Measurements from ENCODE around the gene DUSP9. TPM values are rescaled to one million over a fixed set of nuclear protein-coding genes. Genes with fewer than 3 reads are reported as not detected.

Gene DUSP9
- total RNA-seq, 1 experiment from 2014 or later, result 10.7 TPM

DNA sequence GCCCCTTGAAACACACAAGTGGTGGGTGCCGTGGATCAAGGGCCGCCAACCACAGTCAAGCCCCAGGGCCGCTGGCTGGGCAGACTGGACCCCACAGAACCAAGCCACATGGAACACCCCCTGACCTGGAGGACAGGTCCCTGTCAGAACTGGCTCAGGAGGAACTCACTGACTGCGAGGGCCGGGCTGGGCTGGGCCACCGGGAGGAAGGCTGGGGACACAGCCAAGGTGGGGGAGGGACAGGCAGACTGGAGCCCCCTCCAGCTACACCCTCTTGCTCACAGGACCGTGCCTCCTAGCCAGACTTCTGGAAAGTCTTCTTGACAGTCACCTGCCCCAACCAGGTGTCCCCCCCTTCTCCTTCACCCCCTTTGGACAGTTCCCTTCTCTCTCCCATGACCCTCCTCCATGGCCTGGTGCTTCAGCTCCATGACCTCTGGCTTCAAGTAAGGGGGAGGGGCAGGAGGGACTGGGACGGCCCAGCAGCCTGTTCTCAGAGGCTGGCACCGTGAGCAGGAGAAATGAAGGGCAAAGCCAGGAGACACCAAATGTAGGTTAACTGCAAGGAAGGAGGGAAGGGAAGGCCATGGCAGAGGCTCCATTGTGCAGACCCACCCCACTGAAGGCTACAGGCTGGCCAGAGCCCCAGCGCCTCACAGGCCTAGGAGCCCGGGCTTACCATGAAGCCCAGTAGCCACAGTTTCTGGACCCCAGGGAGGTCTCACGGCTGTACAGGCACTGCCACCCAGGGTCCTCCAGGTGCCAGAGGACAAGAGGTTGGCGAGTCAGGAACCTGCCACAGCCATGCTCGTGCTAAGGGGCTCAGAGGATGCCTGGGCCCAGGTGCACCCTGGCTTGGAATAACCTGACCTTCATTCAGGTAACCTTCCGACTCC is 22.6 kb upstream of the DUSP9 start:
- H3K4me1 ChIP-seq (ENCODE audit: insufficient read depth, low read length), result no peaks in the 10 kb centered on the region
- no peak overlapping the region for H3K9ac ChIP-seq (ENCODE audit: low read length)
- H3K27ac ChIP-seq (ENCODE audit: low read length), result no peak overlapping the region
- no peaks in the 10 kb centered on the region for H3K9me3 ChIP-seq (ENCODE audit: low read length)
- no peak overlapping the region for H2AFZ ChIP-seq (ENCODE audit: low read length)
- CTCF ChIA-PET, result no interaction called here
- H3K4me3 ChIP-seq (ENCODE audit: low read length), result no peak overlapping the region
- H3K79me2 ChIP-seq (ENCODE audit: low read length), result no peaks in the 10 kb centered on the region
- no peak overlapping the region for H3K4me2 ChIP-seq (ENCODE audit: low read length)
- intact Hi-C loops (cut with micrococcal nuclease), result no loop called here
- no TSS peak for BruUV-seq (replicated peaks)
- no peaks in the 10 kb centered on the region for H4K20me1 ChIP-seq (ENCODE audit: low read length)
- no peak for DNase-seq
- no peaks in the 10 kb centered on the region for H3K9me2 ChIP-seq (replicated peaks; ENCODE audit: low read length)
- peaks cover 27% of the 10 kb centered on the region; the same call in 1 of the 2 replicates for H3K27me3 ChIP-seq (ENCODE audit: low read length)
- no peaks in the 10 kb centered on the region for H3F3A ChIP-seq (ENCODE audit: low read length, unreplicated experiment)
- TF ChIP-seq EZH2phosphoT487 (IDR thresholded peaks at IDR 0.05; ENCODE audit: borderline replicate concordance, low read length) (no peak), EZH2 (IDR thresholded peaks at IDR 0.05; ENCODE audit: low read length, unreplicated experiment) (no peak)
- TF ChIP-seq, protein P1, sequence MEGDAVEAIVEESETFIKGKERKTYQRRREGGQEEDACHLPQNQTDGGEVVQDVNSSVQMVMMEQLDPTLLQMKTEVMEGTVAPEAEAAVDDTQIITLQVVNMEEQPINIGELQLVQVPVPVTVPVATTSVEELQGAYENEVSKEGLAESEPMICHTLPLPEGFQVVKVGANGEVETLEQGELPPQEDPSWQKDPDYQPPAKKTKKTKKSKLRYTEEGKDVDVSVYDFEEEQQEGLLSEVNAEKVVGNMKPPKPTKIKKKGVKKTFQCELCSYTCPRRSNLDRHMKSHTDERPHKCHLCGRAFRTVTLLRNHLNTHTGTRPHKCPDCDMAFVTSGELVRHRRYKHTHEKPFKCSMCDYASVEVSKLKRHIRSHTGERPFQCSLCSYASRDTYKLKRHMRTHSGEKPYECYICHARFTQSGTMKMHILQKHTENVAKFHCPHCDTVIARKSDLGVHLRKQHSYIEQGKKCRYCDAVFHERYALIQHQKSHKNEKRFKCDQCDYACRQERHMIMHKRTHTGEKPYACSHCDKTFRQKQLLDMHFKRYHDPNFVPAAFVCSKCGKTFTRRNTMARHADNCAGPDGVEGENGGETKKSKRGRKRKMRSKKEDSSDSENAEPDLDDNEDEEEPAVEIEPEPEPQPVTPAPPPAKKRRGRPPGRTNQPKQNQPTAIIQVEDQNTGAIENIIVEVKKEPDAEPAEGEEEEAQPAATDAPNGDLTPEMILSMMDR (conservative IDR thresholded peaks at IDR 0.05; ENCODE audit: low read depth, low read length), result no peak
- ATAC-seq, result no peak
- POLR2A ChIA-PET (ENCODE audit: unreplicated experiment), result no interaction called here
- no peaks in the 10 kb centered on the region for H3K36me3 ChIP-seq (ENCODE audit: low read depth, low read length)

DNA sequence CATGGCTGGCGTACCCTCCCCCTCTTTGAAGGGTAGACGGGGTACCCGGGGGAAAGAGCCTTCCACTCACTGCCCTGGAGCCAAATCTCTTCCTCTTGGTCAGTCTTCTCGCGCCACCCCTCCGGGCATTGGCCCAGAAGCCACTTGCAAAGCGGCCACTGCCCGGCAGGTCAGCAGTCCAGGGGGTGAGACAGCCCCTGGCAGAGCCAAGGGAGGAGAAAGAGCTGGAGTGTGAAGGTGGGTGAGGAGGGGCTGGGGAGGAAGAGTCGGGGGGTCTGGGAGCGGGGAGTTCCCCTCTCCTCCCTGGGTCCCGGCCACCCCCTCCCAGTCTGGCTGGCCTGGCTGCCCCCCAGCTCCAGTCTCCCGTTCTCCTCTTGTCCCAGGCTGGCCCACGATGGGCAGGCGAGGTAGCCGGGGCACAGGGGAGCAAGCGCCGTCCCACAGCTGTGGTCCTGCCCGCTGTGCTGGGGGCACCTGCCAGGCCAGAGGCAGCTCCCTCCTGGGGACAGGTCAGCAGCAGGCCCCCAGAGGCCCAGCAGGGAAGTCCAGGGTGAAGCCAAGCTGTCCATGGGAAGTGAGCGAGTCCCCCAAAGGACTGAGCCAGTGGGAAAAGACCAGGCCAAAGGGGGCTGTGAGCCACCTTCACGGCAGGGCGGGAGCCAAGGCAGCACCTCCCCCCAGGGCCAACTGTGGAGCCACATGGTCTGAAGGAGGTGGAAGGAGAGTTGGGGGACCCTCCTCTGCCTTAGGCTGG is 21.6 kb upstream of the DUSP9 start:
- no peaks in the 10 kb centered on the region for H3K9me3 ChIP-seq (ENCODE audit: low read length)
- H3K9me2 ChIP-seq (replicated peaks; ENCODE audit: low read length), result no peaks in the 10 kb centered on the region
- POLR2A ChIA-PET (ENCODE audit: unreplicated experiment), result no interaction called here
- DNase-seq (no peak), ATAC-seq (no peak)
- intact Hi-C loops (cut with micrococcal nuclease), result no loop called here
- H3K4me3 ChIP-seq (ENCODE audit: low read length), result no peak overlapping the region
- H3K79me2 ChIP-seq (ENCODE audit: low read length), result no peaks in the 10 kb centered on the region
- no peaks in the 10 kb centered on the region for H3K36me3 ChIP-seq (ENCODE audit: low read depth, low read length)
- TF ChIP-seq EZH2 (IDR thresholded peaks at IDR 0.05; ENCODE audit: low read length, unreplicated experiment) (no peak), EZH2phosphoT487 (IDR thresholded peaks at IDR 0.05; ENCODE audit: borderline replicate concordance, low read length) (no peak)
- TF ChIP-seq, protein P1 (conservative IDR thresholded peaks at IDR 0.05; ENCODE audit: low read depth, low read length), result no peak
- no peak overlapping the region for H3K27ac ChIP-seq (ENCODE audit: low read length)
- BruUV-seq (replicated peaks), result no TSS peak
- no peaks in the 10 kb centered on the region for H4K20me1 ChIP-seq (ENCODE audit: low read length)
- peaks cover 27% of the 10 kb centered on the region; the same call in 1 of the 2 replicates for H3K27me3 ChIP-seq (ENCODE audit: low read length)
- H3K4me1 ChIP-seq (ENCODE audit: insufficient read depth, low read length), result no peaks in the 10 kb centered on the region
- no peaks in the 10 kb centered on the region for H3F3A ChIP-seq (ENCODE audit: low read length, unreplicated experiment)
- H3K9ac ChIP-seq (ENCODE audit: low read length), result no peak overlapping the region
- CTCF ChIA-PET, result no interaction called here
- H3K4me2 ChIP-seq (ENCODE audit: low read length), result no peak overlapping the region
- no peak overlapping the region for H2AFZ ChIP-seq (ENCODE audit: low read length)
